ENCODE measurements around the gene SNX5. TPM values are rescaled to one million over a fixed set of nuclear protein-coding genes. Genes with fewer than 3 reads are reported as not detected.

SNX5 gene
- total and polyA plus RNA-seq, 2 of the 13 experiments (the other 11 are each of a cell fraction or from before 2014, with no cell fraction given), result 664 to 1,040 TPM

DNA sequence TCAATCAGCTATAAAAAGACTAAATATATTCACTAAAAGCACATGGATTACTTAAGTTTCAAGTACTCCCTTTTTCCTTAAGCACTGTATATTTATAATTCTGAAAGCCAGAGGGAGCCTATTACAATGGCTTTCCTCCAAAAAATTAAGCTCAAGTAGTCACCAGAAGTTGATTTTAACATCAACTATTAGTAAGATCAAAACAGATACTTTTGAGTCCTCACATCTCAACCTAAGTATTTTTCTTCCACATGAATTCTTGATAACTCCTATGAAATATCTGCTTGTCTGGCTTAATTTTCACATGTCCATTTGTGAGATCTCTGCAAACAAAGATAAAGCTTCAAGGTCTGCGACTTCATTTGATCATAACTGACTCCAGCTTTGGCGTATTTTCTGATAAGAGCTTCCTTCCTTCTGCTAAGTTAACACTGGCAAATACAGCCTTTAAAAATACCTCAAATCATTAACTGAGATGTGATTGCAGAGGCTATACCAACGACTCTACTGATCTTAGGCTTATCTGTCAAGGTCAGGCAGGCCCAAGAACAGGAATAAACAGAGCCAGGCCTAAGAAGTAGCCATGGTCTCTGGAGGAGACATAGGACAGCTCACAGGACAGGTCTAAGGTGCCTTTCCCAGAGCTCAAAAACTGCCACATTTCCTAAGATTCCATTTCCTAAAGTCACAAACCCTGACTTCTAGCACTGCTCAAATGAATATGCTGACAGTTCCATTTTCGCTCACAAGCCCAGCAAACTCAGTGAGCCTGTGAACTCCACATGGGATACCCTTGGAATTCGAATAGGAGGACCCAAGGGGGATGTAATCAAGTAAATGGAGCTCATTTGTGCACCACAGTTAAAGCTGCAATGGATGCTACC lies 10.0 kb downstream of the SNX5 start (continued):
- TF ChIP-seq, protein P1, sequence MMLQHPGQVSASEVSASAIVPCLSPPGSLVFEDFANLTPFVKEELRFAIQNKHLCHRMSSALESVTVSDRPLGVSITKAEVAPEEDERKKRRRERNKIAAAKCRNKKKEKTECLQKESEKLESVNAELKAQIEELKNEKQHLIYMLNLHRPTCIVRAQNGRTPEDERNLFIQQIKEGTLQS (CRISPR knock-in tag; IDR thresholded peaks at IDR 0.05), result 0 out of 2 replicates have a peak, but pooled peaks have one; percentile 19
- TF ChIP-seq ZNF143 (CRISPR knock-in tag; IDR thresholded peaks at IDR 0.05) (no peak), NR2F2 (IDR thresholded peaks at IDR 0.05; ENCODE audit: borderline replicate concordance, low read depth) (peak; percentile 41; the same call in 1 of the 2 replicates), IRF2 (CRISPR knock-in tag; IDR thresholded peaks at IDR 0.05) (peak; percentile 45; the same call in 1 of the 2 replicates), MLLT10 (CRISPR knock-in tag; IDR thresholded peaks at IDR 0.05) (no peak), ETV5 (CRISPR knock-in tag; IDR thresholded peaks at IDR 0.05; ENCODE audit: borderline replicate concordance) (peak; percentile 63), HMG20A (CRISPR knock-in tag; IDR thresholded peaks at IDR 0.05; ENCODE audit: borderline replicate concordance) (peak; percentile 26; the same call in 1 of the 2 replicates), AHDC1 (CRISPR knock-in tag; IDR thresholded peaks at IDR 0.05; ENCODE audit: borderline replicate concordance) (peak; percentile 29; the same call in 1 of the 2 replicates), POLR2G (IDR thresholded peaks at IDR 0.05; ENCODE audit: low read depth, low read length) (peak; percentile 77), AGO2 (optimal IDR thresholded peaks at IDR 0.05; ENCODE audit: low read depth, low read length) (peak; percentile 16)
- TF ChIP-seq, protein P2, sequence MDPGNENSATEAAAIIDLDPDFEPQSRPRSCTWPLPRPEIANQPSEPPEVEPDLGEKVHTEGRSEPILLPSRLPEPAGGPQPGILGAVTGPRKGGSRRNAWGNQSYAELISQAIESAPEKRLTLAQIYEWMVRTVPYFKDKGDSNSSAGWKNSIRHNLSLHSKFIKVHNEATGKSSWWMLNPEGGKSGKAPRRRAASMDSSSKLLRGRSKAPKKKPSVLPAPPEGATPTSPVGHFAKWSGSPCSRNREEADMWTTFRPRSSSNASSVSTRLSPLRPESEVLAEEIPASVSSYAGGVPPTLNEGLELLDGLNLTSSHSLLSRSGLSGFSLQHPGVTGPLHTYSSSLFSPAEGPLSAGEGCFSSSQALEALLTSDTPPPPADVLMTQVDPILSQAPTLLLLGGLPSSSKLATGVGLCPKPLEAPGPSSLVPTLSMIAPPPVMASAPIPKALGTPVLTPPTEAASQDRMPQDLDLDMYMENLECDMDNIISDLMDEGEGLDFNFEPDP (CRISPR knock-in tag; conservative IDR thresholded peaks at IDR 0.05), result peak; percentile 96; the same call in 1 of the 2 replicates
- TF ChIP-seq, protein P3, sequence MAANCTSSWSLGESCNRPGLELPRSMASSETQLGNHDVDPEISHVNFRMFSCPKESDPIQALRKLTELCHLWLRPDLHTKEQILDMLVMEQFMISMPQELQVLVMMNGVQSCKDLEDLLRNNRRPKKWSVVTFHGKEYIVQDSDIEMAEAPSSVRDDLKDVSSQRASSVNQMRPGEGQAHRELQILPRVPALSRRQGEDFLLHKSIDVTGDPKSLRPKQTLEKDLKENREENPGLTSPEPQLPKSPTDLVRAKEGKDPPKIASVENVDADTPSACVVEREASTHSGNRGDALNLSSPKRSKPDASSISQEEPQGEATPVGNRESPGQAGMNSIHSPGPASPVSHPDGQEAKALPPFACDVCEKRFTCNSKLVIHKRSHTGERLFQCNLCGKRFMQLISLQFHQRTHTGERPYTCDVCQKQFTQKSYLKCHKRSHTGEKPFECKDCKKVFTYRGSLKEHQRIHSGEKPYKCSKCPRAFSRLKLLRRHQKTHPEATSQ (CRISPR knock-in tag; IDR thresholded peaks at IDR 0.05; ENCODE audit: borderline replicate concordance), result 0 out of 2 replicates have a peak, but pooled peaks have one; percentile 69
- TF ChIP-seq, protein P4, sequence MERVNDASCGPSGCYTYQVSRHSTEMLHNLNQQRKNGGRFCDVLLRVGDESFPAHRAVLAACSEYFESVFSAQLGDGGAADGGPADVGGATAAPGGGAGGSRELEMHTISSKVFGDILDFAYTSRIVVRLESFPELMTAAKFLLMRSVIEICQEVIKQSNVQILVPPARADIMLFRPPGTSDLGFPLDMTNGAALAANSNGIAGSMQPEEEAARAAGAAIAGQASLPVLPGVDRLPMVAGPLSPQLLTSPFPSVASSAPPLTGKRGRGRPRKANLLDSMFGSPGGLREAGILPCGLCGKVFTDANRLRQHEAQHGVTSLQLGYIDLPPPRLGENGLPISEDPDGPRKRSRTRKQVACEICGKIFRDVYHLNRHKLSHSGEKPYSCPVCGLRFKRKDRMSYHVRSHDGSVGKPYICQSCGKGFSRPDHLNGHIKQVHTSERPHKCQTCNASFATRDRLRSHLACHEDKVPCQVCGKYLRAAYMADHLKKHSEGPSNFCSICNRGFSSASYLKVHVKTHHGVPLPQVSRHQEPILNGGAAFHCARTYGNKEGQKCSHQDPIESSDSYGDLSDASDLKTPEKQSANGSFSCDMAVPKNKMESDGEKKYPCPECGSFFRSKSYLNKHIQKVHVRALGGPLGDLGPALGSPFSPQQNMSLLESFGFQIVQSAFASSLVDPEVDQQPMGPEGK (CRISPR knock-in tag; IDR thresholded peaks at IDR 0.05), result peak; percentile 31; the same call in 1 of the 2 replicates
